HCT116 (cell line): Measurements from ENCODE around the gene MAP10. TPM values are rescaled to one million over a fixed set of nuclear protein-coding genes. Genes with fewer than 3 reads are reported as not detected.

Experiments
- ATAC-seq: fragments of 200-7000 bp; cut with Tn5 transposase; 2 replicates; pipeline ENCODE4 v1.9.1; 2020; ENCODE audit warnings: mild to moderate bottlenecking, moderate library complexity
- Bru-seq: library from RNA; stranded (reverse); fragments of 400-500 nt; gene quantifications from one replicate; lab custom pipeline; 2021; lab: Mats Ljungman, UMichigan
- BruChase-seq, 2 experiments: library from RNA; stranded (reverse); fragments of 400-500 nt; gene quantifications; one replicate each; lab custom pipeline; 2021; lab: Mats Ljungman, UMichigan
- BruUV-seq: library from RNA; stranded (reverse); fragments of 400-500 nt; replicated peaks from 2 replicates; lab custom pipeline; 2021; lab: Mats Ljungman, UMichigan
- CTCF ChIA-PET: fragments of 300-600 bp; sonication (Branson Sonifier 250); formaldehyde crosslinking; loops from one replicate; lab custom pipeline; 2021; ENCODE audit warnings: antibody characterized with exemption; lab: Charles Lee
- POLR2A ChIA-PET: fragments of 300-600, 350-600 bp; sonication (Branson Sonifier 250); formaldehyde crosslinking; loops from one replicate; lab custom pipeline; 2021; ENCODE audit warnings: antibody characterized with exemption; lab: Charles Lee
- RAD21 ChIA-PET, 2 experiments: fragments of 300-600 bp; sonication (Branson Sonifier 250); formaldehyde crosslinking; loops; one replicate each; lab custom pipeline; 2023; ENCODE audit warnings: low total read pairs in 2 of 2; ENCODE audit not compliant: uncharacterized antibody in 2 of 2, unreplicated experiment in 2 of 2, low non-redundant PET in 1 of 2; lab: Charles Lee
- DNase-seq: peaks from one replicate; pipeline ENCODE4 v3.0.0-alpha.2; 2010; ENCODE audit warnings: low read depth, low spot score
- H2AFZ ChIP-seq: fragments of 200-600 bp; shearing (Covaris generic), sonication (generic); 2 replicates; pipeline ENCODE4 v1.6.1; 2017; ENCODE audit warnings: low read depth, mixed run types, mixed read lengths, antibody characterized with exemption, low read length; ENCODE audit not compliant: poor library complexity, severe bottlenecking
- H3K27ac ChIP-seq: 2 replicates; pipeline ENCODE4 v1.5.1; 2012; ENCODE audit warnings: low read depth, low read length
- H3K27me3 ChIP-seq: fragments of 200-600 bp; sonication (generic); 2 replicates; pipeline ENCODE4 v1.6.1; 2016; ENCODE audit warnings: mixed run types, low read length, mixed read lengths; ENCODE audit not compliant: insufficient read depth
- H3K36me3 ChIP-seq, 2 experiments: fragments of 200-500 bp in 1 of 2; fragments of 200-600 bp in 1 of 2; sonication (Bioruptor generic) in 1 of 2; sonication (generic) in 1 of 2; 2 replicates each; pipeline versions ENCODE4 v1.5.1 to v1.6.1; 2014 to 2016; ENCODE audit warnings: low read length in 2 of 2, inconsistent platforms in 1 of 2, mixed read lengths in 1 of 2, mixed run types in 1 of 2; ENCODE audit not compliant: insufficient read depth in 2 of 2, control insufficient read depth in 1 of 2
- H3K4me1 ChIP-seq, 2 experiments: fragments of 200-600 bp in 1 of 2; sonication (generic) in 1 of 2; 2 replicates each; pipeline versions ENCODE4 v1.5.1 to v1.6.1; 2012 to 2017; ENCODE audit warnings: low read length in 2 of 2, inconsistent platforms in 1 of 2, mild to moderate bottlenecking in 1 of 2, mixed read lengths in 1 of 2, mixed run types in 1 of 2, moderate library complexity in 1 of 2; ENCODE audit not compliant: insufficient read depth in 2 of 2, control insufficient read depth in 1 of 2
- H3K4me2 ChIP-seq: fragments of 200-600 bp; sonication (generic); 2 replicates; pipeline ENCODE4 v1.6.1; 2017; ENCODE audit warnings: mixed run types, low read length, mixed read lengths
- H3K4me3 ChIP-seq, 2 experiments: fragments of 200-600 bp in 1 of 2; sonication (generic) in 1 of 2; replicated peaks in 1 of 2; 2 replicates each; pipeline ENCODE4 v1.5.1; 2011 to 2016; ENCODE audit warnings: low read length in 2 of 2, control low read depth in 1 of 2, low read depth in 1 of 2, mild to moderate bottlenecking in 1 of 2, mixed read lengths in 1 of 2, mixed run types in 1 of 2
- H3K79me2 ChIP-seq: fragments of 200-600 bp; sonication (generic); 2 replicates; pipeline ENCODE4 v1.6.1; 2017; ENCODE audit warnings: mild to moderate bottlenecking, mixed run types, low read length, moderate library complexity, mixed read lengths; ENCODE audit not compliant: insufficient read depth
- H3K9ac ChIP-seq: fragments of 200-600 bp; sonication (generic); 2 replicates; pipeline ENCODE4 v1.6.1; 2016; ENCODE audit warnings: low read length, mixed read lengths
- H3K9me2 ChIP-seq: fragments of 200-600 bp; sonication (generic), shearing (Covaris generic); 2 replicates; pipeline ENCODE4 v1.6.1; 2017; ENCODE audit warnings: mixed run types, mild to moderate bottlenecking, moderate library complexity; ENCODE audit not compliant: insufficient read depth
- H3K9me3 ChIP-seq, 2 experiments: fragments of 200-500 bp in 1 of 2; fragments of 200-600 bp in 1 of 2; sonication (Bioruptor generic) in 1 of 2; sonication (generic) in 1 of 2; 2 replicates each; pipeline ENCODE4 v1.6.1; 2014 to 2017; ENCODE audit warnings: low read length in 2 of 2, mixed read lengths in 2 of 2, inconsistent platforms in 1 of 2, low read depth in 1 of 2, mild to moderate bottlenecking in 1 of 2, mixed run types in 1 of 2, moderate library complexity in 1 of 2; ENCODE audit not compliant: control insufficient read depth in 1 of 2, insufficient read depth in 1 of 2
- H4K20me1 ChIP-seq: fragments of 200-600 bp; sonication (generic), shearing (Covaris generic); 2 replicates; pipeline ENCODE4 v1.6.1; 2017; ENCODE audit warnings: mixed run types, mild to moderate bottlenecking, moderate library complexity; ENCODE audit not compliant: insufficient read depth
- EZH2 ChIP-seq: fragments of 200-600 bp; sonication (generic); IDR thresholded peaks from 2 replicates; pipeline ENCODE4 v1.6.1; 2017; ENCODE audit warnings: antibody characterized with exemption, mixed run types
- EZH2phosphoT487 ChIP-seq: fragments of 200-600 bp; IDR thresholded peaks from 2 replicates; pipeline ENCODE4 v1.6.1; 2018; ENCODE audit warnings: antibody characterized with exemption, borderline replicate concordance
- FOSL1 ChIP-seq: IDR thresholded peaks from 2 replicates; pipeline ENCODE4 v1.6.1; 2012; ENCODE audit warnings: low read depth
- JUND ChIP-seq: IDR thresholded peaks from 2 replicates; pipeline ENCODE4 v1.6.1; 2012
- SIN3A ChIP-seq: IDR thresholded peaks from 2 replicates; pipeline ENCODE4 v1.6.1; 2012; ENCODE audit warnings: low read depth
- SRF ChIP-seq: IDR thresholded peaks from 2 replicates; pipeline ENCODE4 v1.6.1; 2012; ENCODE audit warnings: low read depth
- TCF7L2 ChIP-seq: IDR thresholded peaks from 2 replicates; pipeline ENCODE4 v1.7.0; 2011; ENCODE audit warnings: borderline replicate concordance, inconsistent platforms; ENCODE audit not compliant: insufficient read depth, insufficient read length; ENCODE audit errors: extremely low read depth
- YY1 ChIP-seq: IDR thresholded peaks from 2 replicates; pipeline ENCODE4 v1.6.1; 2011; ENCODE audit warnings: low read length, low read depth, moderate library complexity, mild to moderate bottlenecking; ENCODE audit not compliant: insufficient replicate concordance; ENCODE audit errors: extremely low read depth
- intact Hi-C: fragments of 100-400 bp; cut with micrococcal nuclease; formaldehyde crosslinking; loops from 2 replicates; pipeline ENCODE4 v1.10.0; 2022
- long read RNA-seq: library from polyadenylated mRNA; unstranded; transcript quantifications from one replicate; pipeline ENCODE4 v2.0.0, GENCODE V29; 2021; ENCODE audit not compliant: unreplicated experiment
- polyA plus RNA-seq: library from polyadenylated mRNA; unstranded; fragments of >200 nt; gene quantifications from 2 replicates; pipeline ENCODE4 v1.2.1, GENCODE V29; 2012; ENCODE audit warnings: missing spikeins
- total RNA-seq: library from RNA; stranded (reverse); gene quantifications from one replicate; pipeline ENCODE4 v1.2.1, GENCODE V29; 2021; ENCODE audit not compliant: unreplicated experiment
- TF ChIP-seq, protein P1 (sequence below): IDR thresholded peaks from 2 replicates; pipeline ENCODE4 v1.6.1; 2012; ENCODE audit warnings: low read depth
- TF ChIP-seq, protein P2 (sequence below): IDR thresholded peaks from 2 replicates; pipeline ENCODE4 v1.6.1; 2012

The MAP10 gene, protein sequence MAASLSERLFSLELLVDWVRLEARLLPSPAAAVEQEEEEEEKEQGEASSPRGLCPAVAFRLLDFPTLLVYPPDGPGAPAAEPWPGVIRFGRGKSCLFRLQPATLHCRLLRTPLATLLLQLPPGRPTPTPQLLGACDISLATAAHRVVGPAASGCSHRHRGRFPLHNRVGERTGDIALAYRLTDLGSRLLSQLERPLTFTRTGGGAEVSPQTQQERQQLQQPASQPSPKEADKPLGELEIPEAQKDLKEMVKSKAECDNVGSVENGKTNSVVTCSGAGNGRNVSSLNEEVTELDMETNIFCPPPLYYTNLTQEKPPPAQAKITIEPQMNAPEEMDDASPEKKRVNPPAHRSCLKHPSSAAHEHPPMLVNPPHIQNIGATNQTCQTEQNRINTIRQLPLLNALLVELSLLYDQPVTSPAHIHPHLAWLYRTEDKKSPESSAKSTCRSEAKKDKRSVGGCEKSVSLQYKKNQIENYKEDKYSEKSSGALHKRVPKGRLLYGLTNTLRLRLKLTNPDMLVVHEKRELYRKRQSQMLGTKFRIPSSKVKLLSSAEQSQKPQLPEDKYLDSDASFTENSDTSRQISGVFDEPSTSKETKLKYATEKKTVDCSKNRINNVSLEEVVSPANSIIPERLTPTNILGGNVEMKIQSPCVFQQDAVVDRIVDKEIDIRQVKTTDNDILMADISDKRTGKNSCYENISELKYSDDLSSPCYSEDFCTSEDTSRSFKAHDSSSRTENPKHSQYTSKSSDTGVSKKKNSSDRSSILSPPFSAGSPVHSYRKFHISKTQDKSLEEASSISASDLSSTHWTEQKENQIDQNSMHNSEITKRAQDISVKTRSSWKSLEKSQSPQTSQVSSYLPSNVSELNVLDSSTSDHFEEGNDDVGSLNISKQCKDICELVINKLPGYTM
- total RNA-seq = not detected
- polyA plus RNA-seq = not detected in 2 replicates
- not detected for Bru-seq, nascent RNA
- not detected for BruChase-seq, experiment 1, labeled RNA remaining after a 6-hour chase
- BruChase-seq, experiment 2, labeled RNA remaining after a 2-hour chase = not detected
- long read RNA-seq = 0 reads

DNA sequence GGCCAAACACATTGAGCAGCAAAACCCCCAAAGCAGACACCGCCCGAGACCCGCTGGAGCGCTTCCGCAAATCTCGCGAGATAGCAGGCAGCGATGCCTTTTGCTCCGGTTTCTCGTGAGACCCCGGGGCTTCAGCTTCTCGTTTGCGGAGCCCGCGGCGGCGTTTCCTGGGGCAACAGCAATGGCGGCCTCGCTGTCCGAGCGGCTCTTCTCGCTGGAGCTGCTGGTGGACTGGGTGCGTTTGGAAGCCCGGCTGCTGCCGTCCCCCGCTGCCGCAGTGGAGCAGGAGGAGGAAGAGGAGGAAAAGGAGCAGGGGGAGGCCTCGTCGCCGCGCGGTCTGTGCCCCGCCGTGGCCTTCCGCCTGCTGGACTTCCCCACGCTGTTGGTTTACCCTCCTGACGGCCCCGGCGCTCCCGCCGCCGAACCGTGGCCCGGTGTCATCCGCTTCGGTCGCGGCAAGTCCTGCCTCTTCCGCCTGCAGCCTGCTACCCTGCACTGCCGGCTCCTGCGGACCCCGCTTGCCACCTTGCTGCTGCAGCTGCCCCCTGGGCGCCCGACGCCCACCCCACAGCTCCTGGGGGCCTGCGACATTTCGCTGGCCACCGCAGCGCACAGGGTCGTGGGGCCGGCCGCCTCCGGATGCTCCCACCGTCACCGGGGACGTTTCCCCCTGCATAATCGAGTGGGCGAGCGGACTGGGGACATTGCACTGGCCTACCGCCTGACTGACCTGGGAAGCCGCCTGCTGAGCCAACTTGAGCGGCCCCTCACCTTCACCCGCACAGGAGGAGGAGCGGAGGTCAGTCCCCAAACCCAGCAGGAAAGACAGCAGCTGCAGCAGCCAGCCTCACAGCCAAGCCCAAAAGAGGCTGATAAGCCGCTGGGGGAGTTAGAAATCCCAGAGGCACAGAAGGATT lies at the start of gene MAP10:
TSS of gene MAP10 (plus strand) at position 148 of the 917 bp plus-strand sequence. CDS start at position 182, 34 bp downstream.
- ATAC-seq (no peak), DNase-seq (no peak)
- ChIA-PET CTCF (no interaction called here), POLR2A (no interaction called here), RAD21 (no interaction called here)
- BruUV-seq = no TSS peak
- no peak within 1 kb of the TSS for H3K4me3 ChIP-seq
- H4K20me1 ChIP-seq = no peaks in the 10 kb centered on the region
- H3K27me3 ChIP-seq = no peaks in the 10 kb centered on the region
- H3K9me3 ChIP-seq = no peaks in the 10 kb centered on the region
- H3K79me2 ChIP-seq = no peaks in the 10 kb centered on the region
- H3K4me1 ChIP-seq = no peaks in the 10 kb centered on the region
- H2AFZ ChIP-seq = no peak within 1 kb of the TSS
- H3K4me2 ChIP-seq = no peak within 1 kb of the TSS
- no peaks in the 10 kb centered on the region for H3K36me3 ChIP-seq
- intact Hi-C loops = no loop called here
- H3K9ac ChIP-seq = no peak within 1 kb of the TSS
- TF ChIP-seq EZH2phosphoT487 = no peak
- TF ChIP-seq YY1 = no peak
- TF ChIP-seq, protein P1, sequence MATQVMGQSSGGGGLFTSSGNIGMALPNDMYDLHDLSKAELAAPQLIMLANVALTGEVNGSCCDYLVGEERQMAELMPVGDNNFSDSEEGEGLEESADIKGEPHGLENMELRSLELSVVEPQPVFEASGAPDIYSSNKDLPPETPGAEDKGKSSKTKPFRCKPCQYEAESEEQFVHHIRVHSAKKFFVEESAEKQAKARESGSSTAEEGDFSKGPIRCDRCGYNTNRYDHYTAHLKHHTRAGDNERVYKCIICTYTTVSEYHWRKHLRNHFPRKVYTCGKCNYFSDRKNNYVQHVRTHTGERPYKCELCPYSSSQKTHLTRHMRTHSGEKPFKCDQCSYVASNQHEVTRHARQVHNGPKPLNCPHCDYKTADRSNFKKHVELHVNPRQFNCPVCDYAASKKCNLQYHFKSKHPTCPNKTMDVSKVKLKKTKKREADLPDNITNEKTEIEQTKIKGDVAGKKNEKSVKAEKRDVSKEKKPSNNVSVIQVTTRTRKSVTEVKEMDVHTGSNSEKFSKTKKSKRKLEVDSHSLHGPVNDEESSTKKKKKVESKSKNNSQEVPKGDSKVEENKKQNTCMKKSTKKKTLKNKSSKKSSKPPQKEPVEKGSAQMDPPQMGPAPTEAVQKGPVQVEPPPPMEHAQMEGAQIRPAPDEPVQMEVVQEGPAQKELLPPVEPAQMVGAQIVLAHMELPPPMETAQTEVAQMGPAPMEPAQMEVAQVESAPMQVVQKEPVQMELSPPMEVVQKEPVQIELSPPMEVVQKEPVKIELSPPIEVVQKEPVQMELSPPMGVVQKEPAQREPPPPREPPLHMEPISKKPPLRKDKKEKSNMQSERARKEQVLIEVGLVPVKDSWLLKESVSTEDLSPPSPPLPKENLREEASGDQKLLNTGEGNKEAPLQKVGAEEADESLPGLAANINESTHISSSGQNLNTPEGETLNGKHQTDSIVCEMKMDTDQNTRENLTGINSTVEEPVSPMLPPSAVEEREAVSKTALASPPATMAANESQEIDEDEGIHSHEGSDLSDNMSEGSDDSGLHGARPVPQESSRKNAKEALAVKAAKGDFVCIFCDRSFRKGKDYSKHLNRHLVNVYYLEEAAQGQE = no peak
- TF ChIP-seq FOSL1 = no peak
- TF ChIP-seq SIN3A = no peak
- TF ChIP-seq JUND = no peak
- TF ChIP-seq TCF7L2 = no peak
- TF ChIP-seq, protein P2, sequence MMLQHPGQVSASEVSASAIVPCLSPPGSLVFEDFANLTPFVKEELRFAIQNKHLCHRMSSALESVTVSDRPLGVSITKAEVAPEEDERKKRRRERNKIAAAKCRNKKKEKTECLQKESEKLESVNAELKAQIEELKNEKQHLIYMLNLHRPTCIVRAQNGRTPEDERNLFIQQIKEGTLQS = no peak
- TF ChIP-seq EZH2 = no peak
- TF ChIP-seq SRF = no peak
- H3K9me2 ChIP-seq = no peaks in the 10 kb centered on the region
- no peak within 1 kb of the TSS for H3K27ac ChIP-seq
